CD4-positive, alpha-beta T cell treated with Interferon alpha-2 for 1 hour (primary cell): ENCODE measurements around the gene SLC25A29.
"Not testable (repeated sequence)": the region's sequence is repeated elsewhere in the genome, so short reads cannot be mapped to it uniquely, and the experiment has no call there.

Experiments used
- DNase-seq, 2 donors: peaks; one replicate each; pipeline ENCODE4 v3.0.0-alpha.2; 2020 to 2022

The SLC25A29 gene

DNA sequence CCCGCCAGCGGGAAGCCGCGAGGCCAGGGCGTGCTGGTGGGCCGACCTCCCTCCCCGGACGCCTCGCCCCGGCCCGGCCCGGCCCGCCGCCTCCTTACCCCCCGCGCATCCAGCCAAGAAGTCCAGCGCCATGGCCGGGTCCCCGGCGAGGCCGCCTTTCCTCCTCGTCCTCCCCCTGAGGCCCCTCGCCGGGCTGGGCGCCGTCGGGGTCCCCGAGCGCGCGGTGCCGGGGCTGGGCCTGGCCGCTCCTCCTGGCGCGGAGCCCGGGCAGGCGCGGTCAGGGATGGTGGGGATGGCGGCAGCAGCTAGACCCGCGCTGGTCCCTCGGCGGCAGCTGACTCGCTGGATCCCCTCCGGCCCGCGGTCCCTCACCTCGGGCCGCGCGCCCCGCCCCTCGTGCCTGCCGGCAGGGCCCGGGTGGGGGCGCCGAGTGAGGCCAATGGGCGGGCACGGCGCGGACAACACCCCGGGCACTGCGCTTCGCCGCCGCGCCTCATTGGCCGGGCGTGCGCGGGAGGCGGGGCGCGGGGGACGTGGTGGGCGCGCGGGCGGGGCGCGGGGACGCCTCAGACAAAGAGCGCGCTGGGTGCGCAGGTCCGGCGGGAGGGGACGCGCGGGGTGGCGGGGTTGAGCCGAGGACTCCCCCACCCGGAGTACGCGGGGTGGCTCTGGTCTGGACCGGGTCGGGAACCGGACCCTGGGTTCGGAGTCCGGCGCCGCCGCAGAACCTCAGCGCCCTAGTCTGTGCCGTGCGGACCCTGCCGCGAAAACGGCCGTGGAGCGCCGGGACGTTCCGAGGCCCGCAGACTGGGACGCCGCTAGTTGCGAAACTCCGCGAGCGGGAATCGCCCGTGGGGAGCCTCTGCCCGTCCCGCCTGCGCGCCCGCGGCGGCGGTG lies at the start of gene SLC25A29:
Gene SLC25A29, minus strand, starts transcription at position 344 of the 897 bp plus-strand sequence. Its CDS starts 212 bp downstream, at position 132.
- peak; percentile 72 to 81 for DNase-seq

DNA sequence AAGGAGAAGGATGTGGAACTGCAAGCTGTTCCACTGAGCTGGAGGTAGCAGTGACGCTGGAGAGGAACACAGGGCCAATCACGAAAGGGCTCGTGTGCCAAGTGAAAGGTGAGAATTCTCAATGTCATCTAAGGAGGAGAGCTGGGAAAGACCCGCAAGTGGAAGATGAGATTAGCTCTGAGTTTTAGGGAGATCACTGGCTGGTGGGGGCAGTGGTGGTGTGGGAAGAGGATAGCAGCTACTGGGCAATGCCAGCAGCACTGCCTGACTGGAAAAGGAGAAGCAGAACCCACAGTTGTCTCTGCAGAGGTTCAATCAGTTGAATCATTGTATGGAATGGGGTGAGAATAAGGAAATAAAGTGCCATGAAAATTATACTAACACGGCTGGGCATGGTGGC lies 44.7 kb upstream of the SLC25A29 start:
- DNase-seq = no peak

DNA sequence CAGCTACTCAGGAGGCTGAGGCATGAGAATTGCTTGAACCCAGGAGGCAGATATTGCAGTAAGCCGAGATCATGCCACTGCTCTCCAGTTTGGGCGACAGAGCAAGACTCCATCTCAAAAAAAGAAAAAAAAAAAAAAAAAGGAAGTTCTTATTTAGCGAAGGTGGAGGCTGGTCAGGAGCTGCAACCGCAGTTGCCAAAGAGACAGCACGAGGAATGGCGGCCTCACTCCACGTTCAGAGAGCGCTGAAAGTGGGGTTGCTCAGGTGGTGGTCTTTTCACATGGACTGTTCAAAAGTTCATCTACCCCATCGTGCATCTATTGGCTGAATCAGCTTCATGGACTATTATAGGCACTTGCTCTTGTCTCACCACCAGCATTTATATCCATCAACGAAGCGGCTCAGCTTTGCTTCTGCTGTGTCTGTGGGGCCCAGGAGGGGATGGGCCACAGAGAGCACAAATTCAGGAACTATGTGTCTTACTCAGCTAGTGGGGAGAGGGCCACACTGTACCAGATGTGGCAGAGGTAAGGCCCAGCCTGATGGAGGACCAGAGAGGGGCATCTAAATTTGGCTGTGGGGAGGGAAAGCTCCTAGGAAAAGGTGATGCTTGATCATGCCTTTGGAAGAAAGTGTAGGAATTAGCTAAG lies 44.2 kb upstream of the SLC25A29 start:
- DNase-seq = no peak

DNA sequence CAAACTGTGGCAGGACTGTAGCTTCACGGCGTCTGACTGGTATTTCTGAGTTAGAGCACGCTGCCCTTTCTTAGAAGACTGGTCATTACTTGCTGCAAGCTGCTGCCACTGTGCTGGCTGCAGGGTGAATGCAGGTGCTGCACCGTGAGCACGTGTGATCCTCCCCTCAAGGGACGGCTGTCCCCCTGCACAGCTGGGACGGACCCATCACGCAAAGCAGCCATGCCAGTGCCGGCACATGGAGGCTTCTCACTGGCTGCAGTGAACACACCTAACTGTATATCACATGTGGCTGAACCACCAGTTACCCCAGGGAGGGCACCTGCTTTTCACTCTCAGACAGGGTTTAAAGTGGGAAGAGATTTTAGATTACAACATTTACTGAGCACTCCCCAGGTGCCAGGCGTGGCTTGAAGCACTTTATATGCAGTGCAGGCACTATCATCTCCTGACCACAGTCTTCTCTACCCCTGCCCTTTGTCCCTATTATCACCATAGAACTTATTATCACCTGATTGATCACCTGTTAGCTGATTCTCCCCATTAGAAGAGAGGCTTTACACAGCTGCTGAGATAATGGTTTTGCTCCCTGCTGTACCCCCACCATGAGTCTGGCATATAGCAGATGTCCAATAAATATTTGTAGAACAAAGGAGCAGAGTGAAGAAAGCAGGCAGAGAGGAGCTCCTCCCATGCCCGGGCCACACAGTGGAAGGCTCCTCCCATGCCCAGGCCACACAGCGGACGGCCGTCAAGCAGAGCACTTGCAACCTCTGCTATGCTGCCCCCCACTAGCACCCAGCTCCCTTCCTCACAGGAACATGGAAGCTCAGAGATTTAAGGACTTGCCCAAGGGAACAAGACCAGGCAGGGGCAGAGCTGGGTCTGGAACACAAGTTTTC lies 42.8 kb upstream of the SLC25A29 start:
- no peak for DNase-seq

DNA sequence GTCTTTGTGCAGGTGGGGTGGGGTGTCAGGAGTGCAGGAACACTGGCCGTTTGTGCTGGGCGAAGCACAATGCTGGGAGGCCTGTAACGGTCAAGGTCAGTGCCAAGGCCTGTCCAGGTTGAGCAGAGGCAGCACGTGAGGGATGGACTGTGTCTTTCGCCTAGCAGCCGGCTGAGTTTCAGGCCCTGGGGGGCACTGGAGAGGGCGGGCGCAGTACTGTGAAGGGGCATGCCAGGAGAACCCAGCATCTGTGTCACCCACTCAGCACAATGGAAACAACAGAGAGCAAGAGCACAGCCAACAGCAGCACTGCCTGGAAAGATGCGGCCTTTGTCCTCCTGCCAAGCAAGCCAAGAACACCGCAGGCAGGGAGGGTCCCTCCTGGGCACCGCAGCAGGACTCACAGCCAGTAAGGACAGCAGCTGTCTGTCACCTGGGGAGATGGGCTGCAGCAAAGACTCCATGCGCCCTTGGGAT lies 42.0 kb upstream of the SLC25A29 start:
- no peak for DNase-seq

DNA sequence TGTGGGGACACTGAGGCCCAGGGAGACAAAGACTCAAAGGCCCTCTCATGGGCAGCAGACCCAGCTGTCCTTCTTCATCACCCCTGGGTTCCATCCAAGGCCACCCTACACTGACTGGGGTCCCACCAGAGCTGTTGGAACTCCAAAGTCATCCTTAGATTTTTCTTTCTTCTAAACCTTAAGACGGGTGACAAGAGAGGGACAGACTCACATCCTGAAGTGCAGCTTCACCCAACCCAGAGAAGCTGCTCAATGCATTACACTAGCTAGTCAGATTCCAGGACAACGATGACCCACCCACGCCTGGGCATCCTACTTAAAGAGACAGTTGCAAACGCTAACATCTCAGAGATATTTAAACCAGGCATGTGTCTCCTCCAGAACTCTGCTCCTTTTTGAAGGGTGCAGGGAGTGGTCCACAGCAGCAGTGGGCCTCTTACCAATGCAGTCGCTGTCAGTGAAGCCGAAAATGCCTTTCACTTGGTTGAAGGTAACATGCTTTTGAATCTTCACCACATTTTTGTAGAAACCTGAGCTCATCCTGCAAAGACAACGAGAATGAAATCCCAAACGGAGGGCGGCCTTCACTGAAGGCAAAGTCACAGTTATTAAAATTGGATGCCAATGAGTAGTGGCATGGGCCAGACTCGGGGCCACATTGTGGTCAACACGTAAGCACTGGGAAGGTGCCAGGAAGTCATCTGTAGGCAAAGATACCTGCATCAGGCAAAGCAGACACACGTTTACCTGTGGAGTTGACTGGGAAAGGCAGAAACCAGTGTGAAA lies 40.3 kb upstream of the SLC25A29 start:
- DNase-seq = no peak

DNA sequence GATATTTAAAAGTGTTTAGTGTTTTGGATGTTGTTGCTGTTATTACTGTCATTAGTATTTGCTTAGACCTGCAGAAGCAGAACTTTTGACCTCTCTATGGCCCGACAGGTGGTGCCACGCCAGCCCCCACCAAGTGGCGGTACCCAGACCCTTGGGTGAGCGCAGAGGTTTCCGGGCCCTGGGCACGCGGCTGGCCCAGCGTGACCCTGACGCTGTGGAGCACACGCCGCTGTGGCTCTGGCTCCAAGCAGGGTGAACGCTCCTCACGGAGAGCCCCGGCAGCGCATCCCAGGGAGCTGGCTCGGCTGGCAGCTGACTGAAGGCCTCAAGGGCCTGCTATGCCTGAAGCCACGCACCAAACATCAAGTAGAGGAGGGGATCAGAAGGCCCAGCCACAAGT lies 39.5 kb upstream of the SLC25A29 start:
- no peak for DNase-seq

DNA sequence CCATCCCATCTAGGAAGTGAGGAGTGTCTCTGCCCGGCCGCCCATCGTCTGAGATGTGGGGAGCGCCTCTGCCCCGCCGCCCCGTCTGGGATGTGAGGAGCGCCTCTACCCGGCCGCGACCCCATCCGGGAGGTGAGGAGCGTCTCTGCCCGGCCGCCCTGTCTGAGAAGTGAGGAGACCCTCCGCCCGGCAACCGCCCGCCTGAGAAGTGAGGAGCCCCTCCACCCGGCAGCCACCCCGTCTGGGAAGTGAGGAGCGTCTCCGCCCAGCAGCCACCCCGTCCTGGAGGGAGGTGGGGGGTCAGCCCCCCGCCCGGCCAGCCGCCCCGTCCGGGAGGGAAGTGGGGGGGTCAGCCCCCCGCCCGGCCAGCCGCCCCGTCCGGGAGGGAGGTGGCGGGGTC lies 38.4 kb upstream of the SLC25A29 start:
- not testable (repeated sequence) for DNase-seq

DNA sequence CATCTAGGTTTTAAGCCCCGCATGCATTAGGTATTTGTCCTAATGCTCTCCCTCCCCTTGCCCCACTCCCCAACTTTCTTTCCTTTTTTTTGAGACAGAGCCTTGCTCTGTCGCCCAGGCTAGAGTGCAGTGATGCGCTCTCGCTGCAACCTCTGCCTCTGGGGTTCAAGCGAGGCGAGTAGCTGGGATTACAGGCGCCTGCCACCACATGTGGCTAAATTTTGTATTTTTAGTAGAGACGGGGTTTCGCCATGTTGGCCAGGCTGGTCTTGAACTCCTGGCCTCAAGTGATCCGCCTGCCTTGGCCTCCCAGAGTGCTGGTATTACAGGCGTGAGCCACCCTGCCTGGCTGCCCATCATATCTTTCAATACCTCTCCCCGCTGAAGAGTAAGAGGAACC lies 36.6 kb upstream of the SLC25A29 start:
- DNase-seq = not testable (repeated sequence)

- DNase-seq = no peak
Observed at GRCh38 chr14:100342195-100342594, 36.0 kb upstream of the SLC25A29 start.

DNA sequence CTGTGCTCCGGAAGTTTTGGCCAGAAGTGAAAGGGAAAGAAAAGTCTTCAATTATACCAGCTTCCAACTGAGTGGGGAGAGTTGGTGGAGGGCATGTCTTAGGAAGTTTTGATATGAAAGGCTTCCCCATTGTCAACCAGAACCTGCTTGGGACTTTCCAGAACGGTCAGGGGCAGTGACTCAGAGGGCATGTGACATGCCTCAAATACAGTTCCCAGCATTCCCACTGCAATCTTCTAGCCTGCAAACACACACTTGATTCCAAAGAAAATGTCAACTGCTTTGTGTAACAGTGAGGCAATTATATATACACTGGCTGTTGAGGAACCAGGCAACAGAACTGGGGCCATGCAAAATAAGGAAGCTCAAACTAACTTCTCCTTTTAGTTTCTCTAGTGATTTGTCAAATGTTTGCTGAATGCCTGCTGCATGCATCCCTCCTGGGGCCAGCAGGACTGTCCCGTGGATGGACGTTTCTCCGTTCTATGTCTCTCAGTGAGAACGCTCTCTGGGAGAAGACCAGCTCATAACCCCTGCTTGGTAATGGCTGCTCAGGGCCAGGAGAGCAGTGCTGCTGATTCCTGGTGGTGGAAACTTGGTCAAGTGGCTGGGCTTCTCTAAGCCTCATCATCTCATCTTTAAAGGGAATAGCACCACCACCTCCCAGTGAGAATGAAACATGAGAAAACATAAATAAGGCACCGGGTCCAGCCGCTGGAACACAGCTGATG lies 35.2 kb upstream of the SLC25A29 start:
- DNase-seq = peak; percentile 23 to 74

GRCh38 chr14:100340423-100340813 lies 34.2 kb upstream of the SLC25A29 start:
- DNase-seq = no peak

GRCh38 chr14:100339766-100340422 lies 33.6 kb upstream of the SLC25A29 start:
- no peak for DNase-seq

DNA sequence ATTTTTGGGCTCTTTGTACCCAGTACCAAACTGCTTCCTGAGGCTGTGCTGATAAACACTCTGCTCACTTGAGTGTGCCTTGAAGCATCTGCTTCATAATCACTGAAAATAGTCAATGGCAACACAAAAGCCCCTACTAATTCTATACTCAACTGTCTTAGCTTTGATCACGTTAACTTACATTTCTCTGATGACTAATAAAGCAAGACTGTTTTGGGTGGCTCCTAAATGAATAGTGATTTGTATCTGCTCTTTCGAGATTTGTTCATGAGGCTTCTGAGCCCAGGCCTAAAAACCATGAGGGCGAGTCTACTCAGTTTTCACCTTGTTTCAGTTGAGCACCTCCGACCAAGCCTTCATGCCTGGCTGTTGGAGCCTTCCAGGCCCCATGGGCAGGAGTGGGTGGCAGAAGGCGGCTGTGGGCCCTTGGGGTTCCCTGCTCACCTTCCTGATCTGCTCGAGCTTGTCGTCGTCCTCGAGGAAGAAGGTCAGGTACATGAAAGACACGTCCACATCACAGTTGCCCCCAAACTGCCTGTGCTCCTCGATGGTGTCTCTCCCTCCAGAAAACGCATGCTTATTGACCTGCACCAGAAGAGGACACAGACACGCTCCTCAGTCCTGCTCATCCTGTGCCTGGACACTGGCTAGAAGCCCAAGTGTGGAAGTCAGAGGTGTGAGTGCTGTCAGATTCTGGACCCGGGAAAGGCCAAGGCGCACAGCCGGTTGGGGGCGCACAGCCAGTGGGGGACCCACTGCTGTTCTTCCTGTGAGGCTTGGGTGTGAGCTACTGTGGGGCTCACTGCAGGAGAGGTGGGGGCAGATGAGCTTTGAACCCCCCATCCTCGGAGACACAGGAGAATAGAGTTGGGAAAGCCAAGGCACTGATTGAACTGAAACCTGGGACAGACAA lies 30.6 kb upstream of the SLC25A29 start:
- no peak for DNase-seq

- no peak for DNase-seq
Observed at GRCh38 chr14:100334904-100335303, 28.7 kb upstream of the SLC25A29 start.

DNA sequence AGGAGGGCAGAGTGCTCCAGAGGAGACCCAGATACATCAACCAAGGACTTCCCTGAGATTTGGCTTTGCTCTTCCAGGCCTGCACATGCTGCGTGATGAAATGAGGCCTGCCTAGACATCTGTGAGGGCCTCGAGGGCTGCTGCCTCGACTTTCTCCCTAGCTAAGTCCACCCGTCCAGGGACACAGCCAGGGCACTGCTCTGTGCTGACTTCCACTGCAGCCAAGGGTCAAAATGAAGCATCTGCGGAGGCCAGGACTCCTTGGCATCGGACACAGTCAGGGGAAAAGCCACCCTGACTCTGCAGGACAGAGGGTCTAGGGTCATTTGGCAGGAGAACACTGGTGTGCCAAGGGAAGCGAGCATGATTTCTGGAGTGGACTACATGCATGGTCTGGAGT lies 27.6 kb upstream of the SLC25A29 start:
- DNase-seq = no peak

GRCh38 chr14:100333311-100333710 lies 27.1 kb upstream of the SLC25A29 start:
- no peak for DNase-seq

DNA sequence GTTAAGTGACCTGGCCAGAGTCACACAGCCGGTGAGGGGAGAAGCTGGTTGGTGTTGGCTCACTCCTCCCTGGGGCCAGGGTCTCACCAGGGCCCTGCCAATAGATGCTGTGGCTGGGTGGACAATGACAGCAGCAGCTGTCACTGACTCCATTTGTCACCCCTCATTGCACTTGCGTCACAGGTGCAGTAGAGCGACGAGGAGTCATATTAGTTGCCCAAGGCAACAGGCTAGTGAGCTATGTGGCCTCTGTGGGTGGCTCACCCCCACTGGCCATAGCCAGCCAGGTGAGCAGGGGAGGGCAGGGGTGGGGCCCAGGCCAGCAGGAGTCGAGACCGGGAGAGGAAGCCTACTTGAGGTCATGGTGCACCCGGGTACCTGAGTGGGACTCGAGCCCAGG lies 26.6 kb upstream of the SLC25A29 start:
- DNase-seq = no peak

GRCh38 chr14:100332071-100332639 lies 25.9 kb upstream of the SLC25A29 start:
- no peak for DNase-seq
